Measurements from ENCODE around the gene PLCD1. TPM values are rescaled to one million over a fixed set of nuclear protein-coding genes. Genes with fewer than 3 reads are reported as not detected.

Gene PLCD1
- total RNA-seq, 1 donor from 2014 or later: 32.2 TPM

DNA sequence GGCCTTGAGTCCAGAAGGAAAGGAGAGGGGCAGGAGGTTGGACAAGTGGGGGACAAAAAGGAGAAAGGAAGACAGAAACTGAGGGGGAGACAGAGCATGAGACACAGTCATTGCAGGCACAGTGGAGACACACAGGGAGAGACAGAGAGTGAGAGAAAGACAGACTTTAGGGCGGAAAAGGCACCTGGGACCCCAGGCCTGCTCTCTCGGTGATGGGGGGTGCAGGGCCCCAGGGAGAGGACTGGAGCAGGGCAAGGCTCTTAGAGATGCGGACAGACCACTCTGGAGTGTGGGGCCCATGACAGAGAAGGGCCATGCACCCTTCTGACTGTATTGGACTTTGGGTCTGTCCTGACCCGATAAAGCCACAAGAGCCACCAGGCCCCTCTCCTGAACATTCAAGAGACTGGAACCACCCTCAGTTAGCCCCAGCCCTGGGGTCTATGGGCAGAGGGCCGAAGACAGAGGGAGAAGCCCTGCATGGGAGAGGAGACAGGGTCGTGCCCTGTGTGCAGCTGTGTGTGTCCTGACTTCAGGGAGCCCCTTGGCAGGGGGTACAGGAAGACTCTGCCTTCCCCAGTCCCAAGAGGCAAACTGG lies 12.5 kb downstream of the PLCD1 start:
- TF ChIP-seq, protein P1, sequence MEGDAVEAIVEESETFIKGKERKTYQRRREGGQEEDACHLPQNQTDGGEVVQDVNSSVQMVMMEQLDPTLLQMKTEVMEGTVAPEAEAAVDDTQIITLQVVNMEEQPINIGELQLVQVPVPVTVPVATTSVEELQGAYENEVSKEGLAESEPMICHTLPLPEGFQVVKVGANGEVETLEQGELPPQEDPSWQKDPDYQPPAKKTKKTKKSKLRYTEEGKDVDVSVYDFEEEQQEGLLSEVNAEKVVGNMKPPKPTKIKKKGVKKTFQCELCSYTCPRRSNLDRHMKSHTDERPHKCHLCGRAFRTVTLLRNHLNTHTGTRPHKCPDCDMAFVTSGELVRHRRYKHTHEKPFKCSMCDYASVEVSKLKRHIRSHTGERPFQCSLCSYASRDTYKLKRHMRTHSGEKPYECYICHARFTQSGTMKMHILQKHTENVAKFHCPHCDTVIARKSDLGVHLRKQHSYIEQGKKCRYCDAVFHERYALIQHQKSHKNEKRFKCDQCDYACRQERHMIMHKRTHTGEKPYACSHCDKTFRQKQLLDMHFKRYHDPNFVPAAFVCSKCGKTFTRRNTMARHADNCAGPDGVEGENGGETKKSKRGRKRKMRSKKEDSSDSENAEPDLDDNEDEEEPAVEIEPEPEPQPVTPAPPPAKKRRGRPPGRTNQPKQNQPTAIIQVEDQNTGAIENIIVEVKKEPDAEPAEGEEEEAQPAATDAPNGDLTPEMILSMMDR (IDR thresholded peaks at IDR 0.05): no peak
- Histone ChIP-seq H3K4me3 (no peak overlapping the region), H3K27me3 (no peaks in the 10 kb centered on the region), H3K9me3 (no peaks in the 10 kb centered on the region), H3K4me1 (no peaks in the 10 kb centered on the region), H3K36me3 (peaks cover 49% of the 10 kb centered on the region), H3K27ac (no peak overlapping the region)
- ATAC-seq (no peak), DNase-seq (peak; percentile 44)
- intact Hi-C loops (cut with DNase I): no loop called here

DNA sequence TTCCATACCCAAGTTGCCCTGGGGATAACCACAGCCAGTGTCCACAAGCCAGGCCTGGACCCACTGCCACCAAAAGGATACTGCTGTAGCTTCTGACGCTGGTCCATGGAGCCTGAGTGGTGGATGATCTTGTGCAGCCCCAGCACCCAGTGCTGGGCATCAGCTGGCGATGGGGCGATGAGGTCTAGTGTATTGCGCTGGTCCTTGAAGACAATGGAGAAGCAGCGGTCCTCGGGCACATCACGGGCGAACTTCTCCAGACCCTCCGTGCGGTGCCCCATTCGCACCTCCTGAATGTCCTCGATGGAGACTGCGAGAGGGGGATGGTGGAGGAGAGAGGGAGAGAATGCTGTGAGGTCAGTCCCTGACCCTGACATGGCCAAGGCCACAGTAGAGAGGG lies 13.0 kb downstream of the PLCD1 start:
- Histone ChIP-seq H3K27ac (no peak overlapping the region), H3K27me3 (no peaks in the 10 kb centered on the region), H3K4me1 (no peaks in the 10 kb centered on the region), H3K36me3 (peaks cover 51% of the 10 kb centered on the region), H3K4me3 (no peak overlapping the region), H3K9me3 (no peaks in the 10 kb centered on the region)
- TF ChIP-seq, protein P1 (IDR thresholded peaks at IDR 0.05): no peak
- intact Hi-C loops (cut with DNase I): no loop called here
- DNase-seq: peak; percentile 38
- ATAC-seq: no peak

DNA sequence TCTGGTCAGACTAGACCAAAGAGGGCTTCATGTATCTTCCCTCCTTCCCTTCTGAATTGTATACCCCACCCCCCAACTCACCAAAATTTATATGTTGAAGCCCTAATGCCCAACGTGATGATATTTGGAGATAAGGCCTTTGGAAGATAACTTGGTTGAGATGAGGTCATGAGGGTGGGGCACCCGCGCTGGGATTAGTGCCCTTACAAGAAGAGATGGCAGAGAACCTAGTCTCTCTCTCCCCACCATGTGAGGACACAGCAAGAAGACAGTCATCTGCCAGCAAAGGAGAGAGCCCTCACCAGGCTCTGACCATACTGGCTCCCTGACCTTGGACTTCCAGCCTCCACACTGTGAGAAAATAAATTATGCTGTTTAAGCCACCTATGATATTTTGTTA lies 13.5 kb downstream of the PLCD1 start:
- intact Hi-C loops (cut with DNase I): no loop called here
- no peaks in the 10 kb centered on the region for H3K9me3 ChIP-seq
- no peak overlapping the region for H3K4me3 ChIP-seq
- H3K27me3 ChIP-seq: no peaks in the 10 kb centered on the region
- H3K36me3 ChIP-seq: peaks cover 56% of the 10 kb centered on the region
- no peak overlapping the region for H3K27ac ChIP-seq
- TF ChIP-seq, protein P1 (IDR thresholded peaks at IDR 0.05): no peak
- DNase-seq: peak; percentile 6
- H3K4me1 ChIP-seq: no peaks in the 10 kb centered on the region
- no peak for ATAC-seq

DNA sequence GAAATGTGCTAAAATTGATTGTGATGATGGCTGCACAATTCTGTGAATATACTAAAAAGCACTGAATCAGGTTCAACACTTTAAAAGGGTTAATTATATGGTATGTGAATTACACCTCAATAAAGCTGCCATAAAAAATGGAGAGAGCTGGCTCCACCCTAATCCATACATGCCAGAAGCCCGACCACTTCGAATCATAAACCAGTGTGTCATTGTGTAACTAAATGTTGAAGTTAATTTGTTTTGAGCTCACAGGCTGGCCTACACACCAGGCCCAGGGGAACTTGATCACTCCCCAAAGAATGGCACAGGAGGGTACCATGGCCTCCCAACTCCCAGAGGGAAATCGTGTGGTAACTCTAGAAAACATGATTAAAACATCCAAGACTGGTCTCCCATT lies 14.0 kb downstream of the PLCD1 start:
- TF ChIP-seq, protein P1 (IDR thresholded peaks at IDR 0.05): no peak
- intact Hi-C loops (cut with DNase I): no loop called here
- Histone ChIP-seq H3K27ac (no peak overlapping the region), H3K9me3 (no peaks in the 10 kb centered on the region), H3K4me1 (no peaks in the 10 kb centered on the region), H3K36me3 (peaks cover 61% of the 10 kb centered on the region), H3K4me3 (no peak overlapping the region), H3K27me3 (no peaks in the 10 kb centered on the region)
- DNase-seq: peak; percentile 5
- ATAC-seq: no peak

DNA sequence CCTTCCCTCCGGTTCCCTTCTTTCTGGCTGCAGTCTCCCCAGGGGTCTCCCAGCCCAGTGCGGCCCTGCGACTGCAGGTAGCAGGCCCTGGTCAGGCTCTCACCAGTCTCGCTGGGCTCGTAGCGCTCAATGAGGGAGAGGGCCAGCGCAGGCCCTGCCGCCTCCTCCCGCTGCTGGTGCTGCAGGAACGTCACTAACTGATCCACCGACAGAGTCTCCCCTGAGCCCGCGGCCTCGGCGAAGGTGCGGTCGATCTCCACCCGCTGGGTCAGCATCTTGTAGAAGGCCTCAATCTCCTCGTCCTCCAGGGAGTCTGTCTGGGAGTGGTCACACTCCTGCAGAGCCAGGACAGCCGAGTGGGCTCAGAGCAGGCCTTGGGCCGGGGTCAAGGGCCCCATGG lies 18.3 kb downstream of the PLCD1 start:
- TF ChIP-seq, protein P1 (IDR thresholded peaks at IDR 0.05): no peak
- H3K27ac ChIP-seq: no peak overlapping the region
- H3K9me3 ChIP-seq: no peaks in the 10 kb centered on the region
- H3K27me3 ChIP-seq: no peaks in the 10 kb centered on the region
- H3K36me3 ChIP-seq: peaks cover 51% of the 10 kb centered on the region
- DNase-seq (peak; percentile 61), ATAC-seq (no peak)
- no peak overlapping the region for H3K4me3 ChIP-seq
- no peaks in the 10 kb centered on the region for H3K4me1 ChIP-seq
- intact Hi-C loops (cut with DNase I): no loop called here
